SJCRH30 (cell line): Measurements from ENCODE around the gene PEX14. TPM values are rescaled to one million over a fixed set of nuclear protein-coding genes. Genes with fewer than 3 reads are reported as not detected.

Experiments used
- DNase-seq, 2 experiments: peaks; one replicate each; pipeline ENCODE4 v3.0.0-alpha.2; 2015 to 2020
- H3K27ac ChIP-seq: fragments of 250-450 bp; sonication (Bioruptor Pico); 2 replicates; pipeline ENCODE4 v1.5.1; 2020; ENCODE audit warnings: mild to moderate bottlenecking, moderate library complexity
- H3K27me3 ChIP-seq: fragments of 250-450 bp; sonication (Bioruptor Pico); 2 replicates; pipeline ENCODE4 v1.5.1; 2020; ENCODE audit warnings: mild to moderate bottlenecking, moderate library complexity
- H3K36me3 ChIP-seq: fragments of 250-450 bp; sonication (Bioruptor Pico); 2 replicates; pipeline ENCODE4 v1.5.1; 2020; ENCODE audit warnings: mild to moderate bottlenecking, moderate library complexity
- H3K4me1 ChIP-seq: fragments of 250-450 bp; sonication (Bioruptor Pico); 2 replicates; pipeline ENCODE4 v1.5.1; 2020; ENCODE audit warnings: mild to moderate bottlenecking, moderate library complexity
- H3K4me3 ChIP-seq: fragments of 250-450 bp; sonication (Bioruptor Pico); 2 replicates; pipeline ENCODE4 v1.5.1; 2020; ENCODE audit warnings: mild to moderate bottlenecking, moderate library complexity
- H3K9me3 ChIP-seq: fragments of 250-450 bp; sonication (Bioruptor Pico); replicated peaks from 2 replicates; pipeline ENCODE4 v1.5.1; 2020; ENCODE audit warnings: mild to moderate bottlenecking, moderate library complexity
- total RNA-seq: library from RNA; depleted of rRNA; stranded (reverse); fragments of >200 nt; shearing (Covaris generic); gene quantifications from 2 replicates; pipeline ENCODE4 v1.2.3, GENCODE V29; 2014

The PEX14 gene
- total RNA-seq, 1 experiment from 2014 or later, result 14.6 TPM

DNA sequence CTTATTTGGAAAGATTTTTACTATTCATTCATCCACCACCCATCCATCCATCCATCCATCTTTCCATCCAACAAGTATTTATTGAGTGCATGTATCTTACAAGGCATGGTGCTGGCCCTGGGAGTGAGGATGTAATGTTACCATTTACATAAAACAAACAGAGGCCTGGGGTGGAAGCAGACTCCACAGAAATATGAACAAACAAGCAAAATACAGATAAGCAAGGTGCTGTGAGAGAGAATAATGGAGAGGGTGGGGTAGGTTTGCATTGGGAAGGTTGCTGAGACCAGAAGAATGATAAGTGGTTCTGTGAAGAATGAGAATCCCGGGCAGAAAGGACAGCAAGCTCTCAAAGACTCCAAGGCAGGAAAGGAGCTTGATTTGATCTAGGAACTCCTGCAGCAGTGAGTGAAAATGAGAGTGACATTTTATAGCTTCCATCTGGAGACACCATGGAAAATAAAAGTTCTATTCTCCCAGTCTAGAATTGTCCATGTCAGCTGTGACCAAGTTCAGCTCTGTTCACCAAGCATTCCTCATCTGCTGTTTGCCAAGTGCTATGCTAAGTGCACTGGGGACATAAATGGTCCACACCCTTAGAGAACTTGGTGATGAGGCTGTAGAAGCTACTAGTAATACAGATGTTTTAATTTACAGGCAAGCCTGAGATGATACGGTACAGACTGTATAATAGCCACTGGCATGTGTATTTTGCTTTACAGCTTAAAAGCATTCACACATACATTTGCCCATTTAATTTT lies 75.3 kb downstream of the PEX14 start:
- 0 out of 2 replicates have a peak, but pooled peaks cover 5% of the 10 kb centered on the region for H3K36me3 ChIP-seq

DNA sequence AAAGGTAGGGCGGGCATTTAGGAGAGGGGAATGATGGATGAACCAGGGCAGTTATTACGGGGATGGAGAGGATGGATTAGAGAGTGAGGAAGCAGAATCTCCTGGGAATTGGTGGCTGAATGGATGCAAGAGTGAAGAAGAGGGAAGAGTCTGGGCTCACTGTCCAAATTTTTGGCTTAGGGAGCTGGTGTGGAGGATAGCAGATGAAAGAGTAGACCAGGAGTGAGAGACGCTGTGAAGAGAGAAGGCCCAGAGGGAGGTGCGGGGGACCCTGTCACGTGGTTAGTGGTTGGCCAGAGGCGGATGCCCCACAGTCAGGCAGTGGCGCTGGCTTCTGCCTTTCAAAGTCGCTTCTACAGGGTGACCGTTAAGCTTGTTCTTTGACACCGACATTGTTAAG lies 78.4 kb downstream of the PEX14 start:
- no peaks in the 10 kb centered on the region for H3K36me3 ChIP-seq
- H3K4me1 ChIP-seq, result peaks cover 13% of the 10 kb centered on the region; the same call in 1 of the 2 replicates
- no peaks in the 10 kb centered on the region for H3K27me3 ChIP-seq
- no peak overlapping the region for H3K4me3 ChIP-seq
- H3K27ac ChIP-seq, result no peak overlapping the region
- no peaks in the 10 kb centered on the region for H3K9me3 ChIP-seq
- peak in 1 of 2 experiments; percentile 58 for DNase-seq

More for the DNA sequence above, 75.3 kb downstream of the PEX14 start:
- no peaks in the 10 kb centered on the region for H3K27me3 ChIP-seq
- no peak for DNase-seq
- no peaks in the 10 kb centered on the region for H3K9me3 ChIP-seq
- H3K27ac ChIP-seq, result no peak overlapping the region
- H3K4me3 ChIP-seq, result no peak overlapping the region
- H3K4me1 ChIP-seq, result peaks cover 11% of the 10 kb centered on the region; the same call in 1 of the 2 replicates

DNA sequence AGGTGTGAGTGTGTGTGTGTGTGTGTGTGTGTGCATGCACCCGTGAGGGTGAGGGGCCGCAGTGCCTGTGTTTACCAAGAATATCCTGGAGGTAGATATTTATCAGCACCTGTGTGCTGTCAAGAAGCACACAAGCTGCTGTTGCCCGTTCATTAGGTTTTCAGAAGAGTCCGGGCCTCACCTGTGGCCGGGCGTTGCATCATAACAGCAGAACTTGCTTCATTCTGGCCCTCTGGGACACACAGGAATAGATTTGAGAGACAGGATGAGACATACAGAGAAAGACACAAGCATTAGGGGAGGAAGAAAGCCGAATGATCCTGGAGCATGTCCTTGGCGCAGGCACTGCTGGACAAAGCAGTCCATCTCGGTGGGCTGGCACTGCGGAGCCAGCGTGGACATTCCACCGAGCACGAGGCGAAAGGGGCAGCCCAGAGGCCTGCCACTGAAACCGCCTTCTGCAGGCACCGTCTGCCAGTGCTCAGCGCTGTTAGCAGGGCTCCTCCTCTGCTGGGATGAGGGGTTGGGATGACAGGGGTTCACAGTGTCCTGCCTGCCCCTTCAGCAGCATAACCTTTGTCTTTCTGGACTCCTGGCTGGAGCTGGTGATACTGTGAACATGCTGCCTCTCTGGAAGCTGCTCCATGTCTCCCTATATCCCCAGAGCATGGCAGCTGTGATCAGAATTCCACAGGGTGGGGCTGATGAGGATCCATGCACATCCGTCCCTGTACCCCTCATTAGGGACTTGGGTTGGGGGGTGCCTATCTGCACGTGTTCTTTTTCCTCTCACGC lies 81.1 kb downstream of the PEX14 start:
- H3K4me1 ChIP-seq, result peaks cover 13% of the 10 kb centered on the region; the same call in 1 of the 2 replicates
- H3K9me3 ChIP-seq, result no peaks in the 10 kb centered on the region
- no peak overlapping the region for H3K27ac ChIP-seq
- no peaks in the 10 kb centered on the region for H3K27me3 ChIP-seq
- DNase-seq, result peak in 1 of 2 experiments; percentile 22
- H3K36me3 ChIP-seq, result no peaks in the 10 kb centered on the region
- no peak overlapping the region for H3K4me3 ChIP-seq

DNA sequence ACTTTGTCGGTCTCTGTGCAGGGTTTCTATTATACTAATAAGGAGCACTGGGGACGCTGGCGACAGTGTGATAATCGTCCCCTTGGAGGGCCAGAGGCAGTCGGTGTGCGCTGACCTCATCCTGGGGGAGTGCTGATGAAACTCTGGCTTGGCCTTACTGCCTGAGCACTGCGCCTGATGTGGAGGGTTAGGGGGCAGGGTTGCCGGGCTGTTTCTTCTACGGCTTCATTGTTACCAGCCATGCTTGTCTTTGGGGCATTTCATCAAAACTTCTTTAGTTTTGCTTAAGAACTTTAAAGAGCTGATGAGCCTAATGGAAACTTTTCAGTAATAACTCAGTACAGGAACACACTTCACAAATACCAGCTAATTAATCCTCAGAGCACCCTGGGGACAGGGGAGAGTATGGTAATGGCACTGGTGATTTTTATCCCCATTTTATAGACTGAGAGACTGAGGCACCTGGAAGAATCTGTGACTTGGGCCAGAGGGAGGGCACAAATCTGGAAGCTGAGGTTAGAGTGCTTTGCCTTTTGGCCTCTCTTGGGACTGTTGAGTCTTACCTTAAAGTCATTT lies 81.8 kb downstream of the PEX14 start:
- no peak for DNase-seq

DNA sequence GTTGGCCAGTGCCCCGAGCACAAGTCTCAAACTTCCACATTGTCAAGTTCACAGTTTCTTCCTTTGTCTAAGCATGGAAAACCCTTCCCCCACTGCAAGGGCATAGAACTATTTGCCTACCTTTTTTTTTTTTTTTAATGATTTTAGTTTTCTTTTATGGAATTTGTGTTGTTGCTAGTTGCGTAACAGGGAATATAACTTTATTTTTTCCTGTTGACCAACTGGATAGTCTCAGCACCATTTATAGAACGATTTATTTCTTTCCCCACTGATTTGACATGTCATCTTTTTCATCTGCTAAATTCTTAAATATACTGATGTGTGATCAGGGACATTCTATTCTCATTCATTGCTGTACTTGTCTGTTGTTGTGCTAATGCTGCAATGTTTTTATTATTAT lies 83.0 kb downstream of the PEX14 start:
- H3K36me3 ChIP-seq, result no peaks in the 10 kb centered on the region
- H3K27me3 ChIP-seq, result no peaks in the 10 kb centered on the region
- H3K9me3 ChIP-seq, result 0 out of 2 replicates have a peak, but pooled peaks cover 3% of the 10 kb centered on the region
- DNase-seq, result no peak
- H3K27ac ChIP-seq, result no peak overlapping the region
- no peak overlapping the region for H3K4me3 ChIP-seq
- peaks cover 11% of the 10 kb centered on the region; the same call in 1 of the 2 replicates for H3K4me1 ChIP-seq

More for the DNA sequence above, 81.8 kb downstream of the PEX14 start:
- Histone ChIP-seq H3K4me1 (peaks cover 13% of the 10 kb centered on the region; the same call in 1 of the 2 replicates), H3K27ac (no peak overlapping the region), H3K36me3 (no peaks in the 10 kb centered on the region), H3K27me3 (no peaks in the 10 kb centered on the region), H3K9me3 (no peaks in the 10 kb centered on the region), H3K4me3 (no peak overlapping the region)

DNA sequence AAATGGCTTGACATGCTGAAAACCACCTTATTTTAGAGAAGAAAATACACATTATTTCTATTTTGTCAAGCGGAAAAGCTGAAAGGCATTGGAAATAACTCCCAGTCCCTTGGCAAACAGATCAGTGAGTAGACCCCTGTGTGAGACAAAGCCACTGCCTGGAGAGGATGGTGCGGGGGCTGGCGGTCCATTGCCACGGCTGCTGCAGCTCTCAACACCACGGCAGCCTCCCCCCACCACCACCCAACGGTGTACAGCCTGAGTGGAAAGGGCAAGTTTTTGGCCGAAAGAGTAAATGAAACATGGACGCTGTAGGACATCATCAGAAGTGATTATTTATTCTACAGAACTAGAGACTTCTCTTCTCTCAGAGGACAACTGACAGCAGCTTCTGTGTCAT lies 84.6 kb downstream of the PEX14 start:
- H3K27ac ChIP-seq, result no peak overlapping the region

DNA sequence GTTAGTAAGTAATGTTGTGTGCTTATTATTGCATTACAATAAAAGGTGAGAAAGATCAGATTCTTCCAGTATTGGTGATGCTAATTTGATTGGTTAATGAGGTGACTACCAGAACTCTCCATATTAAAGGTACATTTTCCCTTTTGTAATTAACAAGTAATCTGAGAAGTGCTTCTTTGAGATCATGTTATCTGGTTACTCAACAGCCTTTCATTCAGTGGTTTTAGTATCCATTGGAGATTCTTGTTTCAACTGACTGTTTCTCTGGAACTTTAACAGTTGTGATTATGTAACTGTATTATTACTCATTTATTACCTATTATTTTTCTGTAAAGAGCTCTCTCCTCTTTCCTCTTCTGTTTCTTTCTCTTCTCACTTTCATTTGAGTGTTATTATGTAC lies 86.7 kb downstream of the PEX14 start:
- H3K4me3 ChIP-seq, result no peak overlapping the region
- no peaks in the 10 kb centered on the region for H3K36me3 ChIP-seq
- no peaks in the 10 kb centered on the region for H3K27me3 ChIP-seq
- H3K27ac ChIP-seq, result no peak overlapping the region
- H3K4me1 ChIP-seq, result no peaks in the 10 kb centered on the region
- no peak for DNase-seq
- H3K9me3 ChIP-seq, result 0 out of 2 replicates have a peak, but pooled peaks cover 3% of the 10 kb centered on the region

More for the DNA sequence above, 84.6 kb downstream of the PEX14 start:
- Histone ChIP-seq H3K4me3 (no peak overlapping the region), H3K36me3 (no peaks in the 10 kb centered on the region), H3K9me3 (0 out of 2 replicates have a peak, but pooled peaks cover 3% of the 10 kb centered on the region), H3K27me3 (no peaks in the 10 kb centered on the region), H3K4me1 (peaks cover 3% of the 10 kb centered on the region; the same call in 1 of the 2 replicates)
- no peak for DNase-seq

DNA sequence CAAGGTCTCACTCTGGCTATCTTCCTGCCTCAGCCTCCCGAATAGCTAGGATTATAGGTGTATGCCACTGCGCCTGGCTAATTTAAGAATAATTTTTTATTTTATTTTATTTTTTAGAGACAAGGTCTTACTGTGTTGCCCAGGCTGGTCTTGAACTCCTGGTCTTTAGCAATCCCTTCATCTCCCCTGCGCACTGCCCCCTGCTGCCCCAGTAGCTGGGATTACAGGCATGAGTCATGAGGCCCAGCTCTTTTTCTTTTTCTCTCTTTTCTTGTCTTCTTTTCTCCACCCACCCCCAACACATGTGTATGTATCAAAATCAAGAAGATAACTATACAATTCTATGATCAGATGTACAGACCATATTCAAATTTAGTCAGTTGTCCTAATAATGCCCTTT lies 87.2 kb downstream of the PEX14 start:
- 0 out of 2 replicates have a peak, but pooled peaks cover 3% of the 10 kb centered on the region for H3K9me3 ChIP-seq

DNA sequence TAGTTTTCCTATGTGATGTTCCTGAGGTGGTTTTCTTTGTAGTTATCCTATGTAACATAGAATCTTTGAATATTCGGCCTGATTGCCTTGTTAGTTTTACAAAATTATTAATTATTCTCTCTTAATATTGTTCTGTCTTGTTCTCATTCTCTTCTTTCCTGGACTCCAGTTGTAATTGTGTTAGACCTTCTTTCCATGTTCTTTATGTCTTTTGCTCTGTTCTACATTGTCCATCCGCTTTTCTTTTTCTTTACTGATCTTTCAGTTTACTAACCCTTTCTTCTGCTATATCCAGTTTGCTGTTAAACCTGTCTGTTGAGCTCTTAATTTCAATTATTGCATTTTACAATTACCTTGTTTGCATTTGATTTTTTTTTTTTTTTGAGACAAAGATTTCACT lies 89.3 kb downstream of the PEX14 start:
- Histone ChIP-seq H3K36me3 (no peaks in the 10 kb centered on the region), H3K4me1 (no peaks in the 10 kb centered on the region), H3K27ac (no peak overlapping the region), H3K9me3 (0 out of 2 replicates have a peak, but pooled peaks cover 3% of the 10 kb centered on the region), H3K27me3 (no peaks in the 10 kb centered on the region), H3K4me3 (no peak overlapping the region)
- DNase-seq, result no peak

More for the DNA sequence above, 87.2 kb downstream of the PEX14 start:
- no peaks in the 10 kb centered on the region for H3K27me3 ChIP-seq
- H3K36me3 ChIP-seq, result no peaks in the 10 kb centered on the region
- no peak overlapping the region for H3K27ac ChIP-seq
- H3K4me1 ChIP-seq, result no peaks in the 10 kb centered on the region
- DNase-seq, result no peak
- H3K4me3 ChIP-seq, result no peak overlapping the region

DNA sequence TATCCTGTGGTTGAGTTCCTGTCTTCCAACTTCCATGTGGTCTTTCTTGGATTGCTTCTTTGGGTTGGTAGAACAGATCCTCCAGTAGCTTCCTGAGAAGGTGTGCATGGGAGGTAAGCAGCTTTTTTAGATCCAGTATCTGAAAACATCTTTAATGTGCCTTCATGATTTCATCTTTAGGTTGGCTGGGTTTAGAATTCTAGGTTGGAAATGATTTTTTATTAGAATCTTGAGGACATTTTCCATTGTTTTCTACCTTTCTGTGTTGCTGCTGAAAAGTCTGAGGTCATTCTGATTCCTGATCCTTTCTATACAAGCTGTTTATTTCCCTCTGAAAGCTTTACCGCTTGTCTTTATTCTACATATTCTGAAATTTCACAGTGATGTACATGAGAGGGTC lies 94.8 kb downstream of the PEX14 start:
- Histone ChIP-seq H3K4me3 (no peak overlapping the region), H3K27me3 (no peaks in the 10 kb centered on the region), H3K36me3 (no peaks in the 10 kb centered on the region), H3K4me1 (no peaks in the 10 kb centered on the region), H3K9me3 (no peaks in the 10 kb centered on the region; the same call in 1 of the 2 replicates), H3K27ac (no peak overlapping the region)
- no peak for DNase-seq

DNA sequence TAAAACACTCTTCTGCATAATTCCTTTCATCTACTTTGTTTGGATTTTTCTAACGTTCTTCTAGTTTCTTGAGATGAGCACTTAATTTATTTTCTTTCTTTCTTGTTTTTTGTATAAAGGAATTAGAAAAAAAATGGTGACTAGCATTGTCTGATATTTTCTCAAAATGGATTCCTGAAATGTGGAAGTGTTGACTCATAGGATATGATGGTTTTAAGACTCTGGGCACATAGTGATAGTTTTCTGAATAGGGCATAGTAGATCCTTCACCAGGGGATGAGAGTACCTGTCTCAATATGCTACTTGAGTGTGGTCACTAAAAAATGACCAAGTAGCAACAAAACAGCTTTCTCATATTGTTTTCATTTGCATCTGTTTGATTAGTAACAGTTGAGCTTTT lies 100.9 kb downstream of the PEX14 start:
- Histone ChIP-seq H3K27ac (peak overlapping the region; percentile 7; the same call in 1 of the 2 replicates), H3K9me3 (no peaks in the 10 kb centered on the region; the same call in 1 of the 2 replicates), H3K4me1 (peaks cover 4% of the 10 kb centered on the region; the same call in 1 of the 2 replicates), H3K36me3 (0 out of 2 replicates have a peak, but pooled peaks cover 4% of the 10 kb centered on the region), H3K4me3 (no peak overlapping the region), H3K27me3 (no peaks in the 10 kb centered on the region)
- no peak for DNase-seq

DNA sequence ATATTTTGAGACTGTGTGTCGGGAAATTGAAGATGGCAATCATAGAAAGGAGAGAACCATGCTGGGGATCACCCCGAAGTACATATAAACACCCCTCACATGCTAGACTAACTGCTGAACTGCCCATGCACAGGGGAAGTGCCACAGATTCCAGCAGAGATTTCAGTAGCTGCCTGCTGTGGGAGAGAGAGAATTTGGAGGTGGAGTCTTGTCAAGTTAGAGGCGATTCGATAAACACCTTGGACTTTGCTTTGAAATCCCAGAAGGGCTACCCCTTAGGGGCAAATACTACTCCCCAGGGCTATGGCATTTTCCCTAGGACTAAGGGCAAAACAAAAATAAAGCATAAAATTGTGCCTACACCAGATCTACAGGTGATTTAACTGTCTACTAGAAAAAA lies 103.3 kb downstream of the PEX14 start:
- H3K36me3 ChIP-seq, result 0 out of 2 replicates have a peak, but pooled peaks cover 6% of the 10 kb centered on the region
- peaks cover 4% of the 10 kb centered on the region; the same call in 1 of the 2 replicates for H3K4me1 ChIP-seq
- no peak overlapping the region for H3K4me3 ChIP-seq
- H3K27me3 ChIP-seq, result no peaks in the 10 kb centered on the region
- no peak overlapping the region for H3K27ac ChIP-seq
- DNase-seq, result no peak
- H3K9me3 ChIP-seq, result peaks cover 8% of the 10 kb centered on the region

DNA sequence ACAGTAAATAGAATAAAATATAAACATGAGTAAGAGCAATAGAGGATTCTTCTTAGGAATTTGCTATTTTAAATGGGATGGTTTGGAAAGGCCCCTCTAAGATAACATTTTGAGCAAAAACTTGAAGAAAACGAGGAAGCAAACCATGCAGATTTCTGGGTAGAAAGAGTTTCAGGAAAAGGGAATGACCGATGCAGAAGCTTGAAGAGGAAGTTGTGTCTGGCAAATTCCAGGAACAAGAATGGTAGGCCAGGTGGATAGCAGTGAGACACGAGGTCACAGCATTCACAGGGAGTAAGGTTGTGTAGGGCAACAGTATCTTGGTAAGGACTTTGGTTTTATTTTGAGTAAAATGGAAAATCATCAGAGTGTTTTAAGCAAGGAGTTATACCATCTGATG lies 108.9 kb downstream of the PEX14 start:
- Histone ChIP-seq H3K36me3 (peaks cover 2% of the 10 kb centered on the region; the same call in 1 of the 2 replicates), H3K27me3 (no peaks in the 10 kb centered on the region), H3K4me1 (no peaks in the 10 kb centered on the region), H3K9me3 (peaks cover 13% of the 10 kb centered on the region), H3K27ac (no peak overlapping the region), H3K4me3 (no peak overlapping the region)
- DNase-seq, result no peak

DNA sequence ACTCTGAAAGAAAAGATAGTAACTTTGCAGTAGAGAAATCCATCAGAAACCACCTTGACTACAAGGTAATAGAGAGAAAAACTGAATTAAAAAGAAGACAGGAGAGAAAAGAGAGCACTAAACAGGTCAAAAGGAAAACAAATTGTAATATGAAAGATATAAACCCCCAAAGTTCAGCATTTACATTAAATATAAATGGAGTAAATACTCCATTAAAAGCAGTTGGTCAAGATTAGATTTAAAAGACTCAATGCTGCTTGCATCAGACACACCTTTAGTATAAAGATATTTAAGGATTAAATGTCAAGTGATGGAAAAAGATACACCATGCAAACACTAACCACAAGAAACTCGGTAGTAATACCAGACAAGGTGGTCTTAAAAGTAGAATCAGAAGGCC lies 110.5 kb downstream of the PEX14 start:
- H3K4me1 ChIP-seq, result no peaks in the 10 kb centered on the region
- H3K27me3 ChIP-seq, result no peaks in the 10 kb centered on the region
- no peak overlapping the region for H3K4me3 ChIP-seq
- peaks cover 2% of the 10 kb centered on the region; the same call in 1 of the 2 replicates for H3K36me3 ChIP-seq
- H3K9me3 ChIP-seq, result peaks cover 13% of the 10 kb centered on the region
- no peak for DNase-seq
- no peak overlapping the region for H3K27ac ChIP-seq
